T-cell (primary cell): Measurements from ENCODE around the gene ST6GALNAC6. TPM values are rescaled to one million over a fixed set of nuclear protein-coding genes. Genes with fewer than 3 reads are reported as not detected.

Experiments used
- ATAC-seq, 4 experiments: fragments of 200-7000 bp in 3 of 4; fragments of 150-1000 bp in 1 of 4; cut with Tn5 transposase; replicated peaks in 1 of 4; 1 replicate in 3 of 4; 2 replicates in 1 of 4; pipeline ENCODE4 v1.10.0; 2021; ENCODE audit warnings: moderate library complexity in 3 of 4, mild to moderate bottlenecking in 2 of 4, moderate number of reproducible peaks in 1 of 4
- CTCF ChIA-PET, 2 donors: fragments of 300-600 bp; sonication (Branson Sonifier 250); formaldehyde crosslinking; loops; one replicate each; lab custom pipeline; 2022; ENCODE audit warnings: antibody characterized with exemption in 2 of 2; lab: Charles Lee
- POLR2A ChIA-PET, 2 donors: fragments of 300-600 bp; sonication (Branson Sonifier 250); formaldehyde crosslinking; loops; one replicate each; lab custom pipeline; 2022; ENCODE audit warnings: antibody characterized with exemption in 2 of 2; lab: Charles Lee
- DNase-seq, 35 experiments: peaks; one replicate each; pipeline versions ENCODE4 v3.0.0 to v3.0.0-alpha.2; 2013 to 2023
- H3K27ac ChIP-seq: one replicate; pipeline ENCODE4 v1.5.1; 2013; ENCODE audit warnings: low read length
- H3K27me3 ChIP-seq, 2 experiments: replicated peaks in 1 of 2; 1 replicate in 1 of 2; 2 replicates in 1 of 2; pipeline versions ENCODE4 v1.6.1 to v1.7.0; 2013; ENCODE audit warnings: low read length in 1 of 2, mixed read lengths in 1 of 2; ENCODE audit not compliant: control insufficient read depth in 2 of 2, insufficient read depth in 2 of 2; ENCODE audit errors: extremely low read depth in 1 of 2
- H3K36me3 ChIP-seq, 2 donors: 1 replicate in 1 of 2; 2 replicates in 1 of 2; pipeline versions ENCODE4 v1.6.1 to v1.7.0; 2013; ENCODE audit warnings: low read length in 1 of 2; ENCODE audit not compliant: control insufficient read depth in 2 of 2, insufficient read depth in 1 of 2; ENCODE audit errors: extremely low read depth in 1 of 2
- H3K4me1 ChIP-seq, 2 experiments: 1 replicate in 1 of 2; 2 replicates in 1 of 2; pipeline versions ENCODE4 v1.6.1 to v1.7.0; 2013; ENCODE audit warnings: low read length in 2 of 2, mixed read lengths in 1 of 2; ENCODE audit not compliant: insufficient read depth in 2 of 2, control insufficient read depth in 1 of 2; ENCODE audit errors: extremely low read depth in 1 of 2
- H3K4me3 ChIP-seq, 2 donors: 1 replicate in 1 of 2; 2 replicates in 1 of 2; pipeline versions ENCODE4 v1.5.1 to v1.7.0; 2013; ENCODE audit warnings: mild to moderate bottlenecking in 2 of 2, low read length in 1 of 2, moderate library complexity in 1 of 2; ENCODE audit not compliant: control insufficient read depth in 1 of 2; ENCODE audit errors: extremely low read depth in 1 of 2
- H3K9me3 ChIP-seq: 2 replicates; pipeline ENCODE4 v1.7.0; 2013
- H3K27ac Mint-ChIP-seq, 2 donors: one replicate each; pipeline ENCODE4 v1.8.0; 2020 to 2021; ENCODE audit warnings: mild to moderate bottlenecking in 2 of 2, mixed read lengths in 2 of 2
- H3K27me3 Mint-ChIP-seq, 2 donors: one replicate each; pipeline ENCODE4 v1.8.0; 2021 to 2022; ENCODE audit warnings: mixed read lengths in 2 of 2
- H3K36me3 Mint-ChIP-seq: one replicate; pipeline ENCODE4 v1.8.0; 2021; ENCODE audit warnings: mixed read lengths
- H3K4me1 Mint-ChIP-seq, 3 donors: one replicate each; pipeline ENCODE4 v1.8.0; 2020 to 2022; ENCODE audit warnings: mixed read lengths in 3 of 3, mild to moderate bottlenecking in 1 of 3
- H3K4me3 Mint-ChIP-seq, 3 donors: one replicate each; pipeline ENCODE4 v1.8.0; 2020 to 2022; ENCODE audit warnings: mild to moderate bottlenecking in 3 of 3, mixed read lengths in 3 of 3, moderate library complexity in 3 of 3
- H3K9me3 Mint-ChIP-seq, 3 donors: one replicate each; pipeline ENCODE4 v1.8.0; 2020 to 2022; ENCODE audit warnings: mixed read lengths in 3 of 3
- WGBS: methylation state at CpG from one replicate; pipeline ENCODE4 v1.1.5; 2013; ENCODE audit warnings: missing lambda C conversion rate; ENCODE audit not compliant: insufficient coverage; 5-methylcytosine and 5-hydroxymethylcytosine counted together
- total RNA-seq, 35 experiments: library from RNA in 6 of 35; stranded (reverse) in 6 of 35; fragments of 120-200 nt in 1 of 35; gene quantifications; one replicate each; pipeline versions ENCODE4 v1.2.1 to v1.2.4 and lab custom pipeline; 2013 to 2026

Gene ST6GALNAC6
- total RNA-seq, 5 donors from 2014 or later (not counting 1 experiment from before 2014, with no cell fraction given), result 73.0 to 123 (median 86.3) TPM

- POLR2A ChIA-PET, result no interaction called here
- H3K27me3 ChIP-seq, result no peaks in the 10 kb centered on the region
- 94% methylated on average over 6 of the region's 18 CpGs for WGBS
- Mint-ChIP-seq H3K36me3 (peaks cover 37% of the 10 kb centered on the region), H3K4me1 (peaks cover 48 to 57% (median 54%) of the 10 kb centered on the region in 3 donors), H3K9me3 (no peaks in the 10 kb centered on the region), H3K27me3 (peaks cover 0 to 3% of the 10 kb centered on the region in 2 donors), H3K27ac (peak overlapping the region; percentile 58 to 65), H3K4me3 (no peak overlapping the region)
- H3K9me3 ChIP-seq, result no peaks in the 10 kb centered on the region
- CTCF ChIA-PET, result interaction anchor here (0.9 to 3.3 kb wide), 3 partner anchors 93 to 94 kb away, joined by 4 to 29 read pairs (median 15); no protein-coding TSS in a partner anchor
- H3K36me3 ChIP-seq, result peaks cover 18 to 68% of the 10 kb centered on the region in 2 donors
- peaks cover 6 to 63% of the 10 kb centered on the region in 2 experiments for H3K4me1 ChIP-seq
- no peak for DNase-seq
- ATAC-seq, result no peak
- H3K4me3 ChIP-seq, result no peak overlapping the region
- no peak overlapping the region for H3K27ac ChIP-seq
Observed at GRCh38 chr9:127941062-127941960, 41.9 kb upstream of the ST6GALNAC6 start.

- Histone ChIP-seq H3K4me3 (no peak overlapping the region), H3K36me3 (peaks cover 14 to 61% of the 10 kb centered on the region in 2 donors), H3K4me1 (peaks cover 9 to 63% of the 10 kb centered on the region in 2 experiments), H3K9me3 (no peaks in the 10 kb centered on the region), H3K27ac (no peak overlapping the region), H3K27me3 (no peaks in the 10 kb centered on the region)
- H3K27ac Mint-ChIP-seq, result peak overlapping the region; percentile 58 to 65
- CTCF ChIA-PET, result interaction anchor here in 1 of 2 donors (0.9 kb wide), 1 partner anchor 94 kb away, joined by 4 read pairs; no protein-coding TSS in a partner anchor
- no peak overlapping the region for H3K4me3 Mint-ChIP-seq
- ATAC-seq (no peak), DNase-seq (no peak)
- H3K27me3 Mint-ChIP-seq, result peaks cover 0 to 3% of the 10 kb centered on the region in 2 donors
- no peaks in the 10 kb centered on the region for H3K9me3 Mint-ChIP-seq
- WGBS, result no CpG with 5 or more reads among the region's 4 CpGs
- H3K36me3 Mint-ChIP-seq, result peaks cover 34% of the 10 kb centered on the region
- POLR2A ChIA-PET, result no interaction called here
- H3K4me1 Mint-ChIP-seq, result peaks cover 55 to 61% (median 58%) of the 10 kb centered on the region in 3 donors
Observed at GRCh38 chr9:127940593-127940992, 41.2 kb upstream of the ST6GALNAC6 start.

GRCh38 chr9:127938298-127938690 lies 38.9 kb upstream of the ST6GALNAC6 start:
- peaks cover 6 to 48% of the 10 kb centered on the region in 2 donors for H3K36me3 ChIP-seq
- H3K4me1 ChIP-seq, result peaks cover 9 to 50% of the 10 kb centered on the region in 2 experiments
- Mint-ChIP-seq H3K4me1 (peaks cover 51 to 59% (median 55%) of the 10 kb centered on the region in 3 donors), H3K27me3 (peaks cover 0 to 3% of the 10 kb centered on the region in 2 donors), H3K9me3 (no peaks in the 10 kb centered on the region), H3K4me3 (peak overlapping the region; percentile 36 to 82 (median 56)), H3K36me3 (peaks cover 22% of the 10 kb centered on the region), H3K27ac (peak overlapping the region; percentile 58 to 88)
- no peaks in the 10 kb centered on the region for H3K9me3 ChIP-seq
- peak overlapping the region in 1 of 2 donors; percentile 71 for H3K4me3 ChIP-seq
- ChIA-PET CTCF (no interaction called here), POLR2A (no interaction called here)
- H3K27ac ChIP-seq, result peak overlapping the region; percentile 59
- peak in 3 of 4 experiments; percentile 9 to 10 (median 10) for ATAC-seq
- peak in 2 of 35 experiments; percentile 35 to 52 for DNase-seq
- no peaks in the 10 kb centered on the region for H3K27me3 ChIP-seq
- WGBS, result 85% methylated on average over 12 of the region's 25 CpGs

GRCh38 chr9:127937388-127938297 lies 38.2 kb upstream of the ST6GALNAC6 start, which contains the start of gene DPM2:
TSS of gene DPM2 (minus strand) at chr9:127937854. CDS start at chr9:127937820, 34 bp downstream.
- Histone ChIP-seq H3K4me3 (peak within 1 kb of the TSS; percentile 68 to 71), H3K9me3 (no peaks in the 10 kb centered on the region), H3K27ac (peak within 1 kb of the TSS; percentile 59), H3K36me3 (peaks cover 6 to 41% of the 10 kb centered on the region in 2 donors), H3K4me1 (peaks cover 9 to 44% of the 10 kb centered on the region in 2 experiments), H3K27me3 (no peaks in the 10 kb centered on the region)
- ChIA-PET CTCF (interaction anchor here in 1 of 2 donors (0.6 to 1.0 kb wide), 3 partner anchors 31 to 334 kb away, joined by 3 to 11 read pairs (median 3); no protein-coding TSS in a partner anchor), POLR2A (interaction anchor here in 1 of 2 donors (0.6 kb wide), 1 partner anchor 37 kb away, joined by 14 read pairs; no protein-coding TSS in a partner anchor)
- H3K27ac Mint-ChIP-seq, result peak within 1 kb of the TSS; percentile 88 to 93
- DNase-seq (peak; percentile 73 to 93 (median 86)), ATAC-seq (peak; percentile 76 to 89 (median 82))
- peaks cover 0 to 3% of the 10 kb centered on the region in 2 donors for H3K27me3 Mint-ChIP-seq
- H3K9me3 Mint-ChIP-seq, result no peaks in the 10 kb centered on the region
- peaks cover 18% of the 10 kb centered on the region for H3K36me3 Mint-ChIP-seq
- H3K4me1 Mint-ChIP-seq, result peaks cover 45 to 57% (median 55%) of the 10 kb centered on the region in 3 donors
- WGBS, result 2% methylated on average over 49 of the region's 60 CpGs
- H3K4me3 Mint-ChIP-seq, result peak within 1 kb of the TSS; percentile 82 to 87 (median 86)

GRCh38 chr9:127937056-127937387 lies 37.6 kb upstream of the ST6GALNAC6 start:
- H3K9me3 Mint-ChIP-seq, result no peaks in the 10 kb centered on the region
- peak overlapping the region; percentile 59 for H3K27ac ChIP-seq
- no peaks in the 10 kb centered on the region for H3K27me3 ChIP-seq
- CTCF ChIA-PET, result interaction anchor here in 1 of 2 donors (0.6 to 1.0 kb wide), 3 partner anchors 30 to 335 kb away, joined by 3 to 11 read pairs (median 3); no protein-coding TSS in a partner anchor
- peaks cover 6 to 35% of the 10 kb centered on the region in 2 donors for H3K36me3 ChIP-seq
- POLR2A ChIA-PET, result no interaction called here
- peaks cover 43 to 57% (median 55%) of the 10 kb centered on the region in 3 donors for H3K4me1 Mint-ChIP-seq
- 4% methylated on average over 3 of the region's 7 CpGs for WGBS
- H3K27ac Mint-ChIP-seq, result peak overlapping the region; percentile 88 to 93
- peak overlapping the region; percentile 68 to 71 for H3K4me3 ChIP-seq
- DNase-seq, result no peak
- no peak for ATAC-seq
- peaks cover 13% of the 10 kb centered on the region for H3K36me3 Mint-ChIP-seq
- peaks cover 0 to 3% of the 10 kb centered on the region in 2 donors for H3K27me3 Mint-ChIP-seq
- no peaks in the 10 kb centered on the region for H3K9me3 ChIP-seq
- H3K4me1 ChIP-seq, result peaks cover 9 to 38% of the 10 kb centered on the region in 2 experiments
- peak overlapping the region; percentile 82 to 87 (median 86) for H3K4me3 Mint-ChIP-seq
